ENCODE measurements around the gene SMAGP. TPM values are rescaled to one million over a fixed set of nuclear protein-coding genes. Genes with fewer than 3 reads are reported as not detected.

Gene SMAGP
- total RNA-seq, 6 experiments from 2014 or later: 2.9 to 9.7 (median 5.6) TPM

DNA sequence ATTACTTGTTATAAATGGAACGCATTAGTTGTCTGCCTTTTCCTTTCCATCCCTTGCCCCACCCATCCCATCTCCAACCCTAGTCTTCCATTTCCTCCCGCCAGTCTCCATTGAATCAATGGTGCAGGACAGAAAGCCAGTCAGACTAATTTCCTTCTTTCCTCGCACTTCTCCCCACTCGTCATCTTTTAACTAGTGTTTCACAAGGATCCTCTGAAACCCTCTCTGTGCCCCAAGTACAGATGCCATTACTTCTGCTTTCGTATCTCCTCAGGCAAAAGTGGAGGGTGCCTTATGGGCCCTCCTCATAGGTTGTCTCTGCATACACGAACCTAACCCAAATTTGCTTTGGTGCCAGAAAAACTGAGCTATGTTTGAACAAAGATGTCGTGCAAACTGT is 27.3 kb downstream of the SMAGP start:
- Histone ChIP-seq H3K9me3 (no peaks in the 10 kb centered on the region), H3K4me1 (peaks cover 0 to 22% (median 6%) of the 10 kb centered on the region in 4 donors), H3K4me3 (no peak overlapping the region), H3K27ac (no peak overlapping the region), H3K27me3 (no peaks in the 10 kb centered on the region), H3K36me3 (peaks cover 0 to 44% (median 19%) of the 10 kb centered on the region in 4 donors)
- 56% methylated on average over 7 of the region's 7 CpGs for WGBS (ENCODE audit: insufficient coverage, low coverage, low lambda C conversion rate, missing lambda C conversion rate)
- DNase-seq (no peak), ATAC-seq (no peak)
- TF ChIP-seq POLR2A (IDR thresholded peaks at IDR 0.05): no peak
- no peak for TF ChIP-seq CTCF (IDR thresholded peaks at IDR 0.05)
- intact Hi-C loops (cut with DNase I): loop anchor here in 1 of 2 donors (10.0 kb wide), 1 partner anchor 188 kb away; no protein-coding TSS in a partner anchor

- ATAC-seq (no peak), DNase-seq (no peak)
- Histone ChIP-seq H3K4me3 (no peak overlapping the region), H3K36me3 (peaks cover 0 to 44% (median 19%) of the 10 kb centered on the region in 4 donors), H3K9me3 (no peaks in the 10 kb centered on the region), H3K4me1 (peaks cover 0 to 20% (median 6%) of the 10 kb centered on the region in 4 donors), H3K27ac (no peak overlapping the region), H3K27me3 (no peaks in the 10 kb centered on the region)
- WGBS (ENCODE audit: insufficient coverage, low coverage, low lambda C conversion rate, missing lambda C conversion rate): 67% methylated on average over 7 of the region's 7 CpGs
- intact Hi-C loops (cut with DNase I): loop anchor here in 1 of 2 donors (10.0 kb wide), 1 partner anchor 187 kb away; no protein-coding TSS in a partner anchor
- TF ChIP-seq POLR2A (IDR thresholded peaks at IDR 0.05) (no peak), CTCF (IDR thresholded peaks at IDR 0.05) (no peak)
Measured at GRCh38 chr12:51242120-51242519, 28.1 kb downstream of the SMAGP start.

GRCh38 chr12:51240971-51241370 is 29.2 kb downstream of the SMAGP start:
- no peak overlapping the region for H3K27ac ChIP-seq
- no peaks in the 10 kb centered on the region for H3K9me3 ChIP-seq
- intact Hi-C loops (cut with DNase I): loop anchor here in 1 of 2 donors (10.0 kb wide), 1 partner anchor 186 kb away; no protein-coding TSS in a partner anchor
- H3K4me3 ChIP-seq: no peak overlapping the region
- TF ChIP-seq CTCF (IDR thresholded peaks at IDR 0.05): no peak
- no peak for TF ChIP-seq POLR2A (IDR thresholded peaks at IDR 0.05)
- peaks cover 0 to 14% (median 6%) of the 10 kb centered on the region in 4 donors for H3K4me1 ChIP-seq
- H3K27me3 ChIP-seq: no peaks in the 10 kb centered on the region
- DNase-seq (no peak), ATAC-seq (no peak)
- peaks cover 0 to 44% (median 19%) of the 10 kb centered on the region in 4 donors for H3K36me3 ChIP-seq
- 82% methylated on average over 2 of the region's 2 CpGs for WGBS (ENCODE audit: insufficient coverage, low coverage, low lambda C conversion rate, missing lambda C conversion rate)

DNA sequence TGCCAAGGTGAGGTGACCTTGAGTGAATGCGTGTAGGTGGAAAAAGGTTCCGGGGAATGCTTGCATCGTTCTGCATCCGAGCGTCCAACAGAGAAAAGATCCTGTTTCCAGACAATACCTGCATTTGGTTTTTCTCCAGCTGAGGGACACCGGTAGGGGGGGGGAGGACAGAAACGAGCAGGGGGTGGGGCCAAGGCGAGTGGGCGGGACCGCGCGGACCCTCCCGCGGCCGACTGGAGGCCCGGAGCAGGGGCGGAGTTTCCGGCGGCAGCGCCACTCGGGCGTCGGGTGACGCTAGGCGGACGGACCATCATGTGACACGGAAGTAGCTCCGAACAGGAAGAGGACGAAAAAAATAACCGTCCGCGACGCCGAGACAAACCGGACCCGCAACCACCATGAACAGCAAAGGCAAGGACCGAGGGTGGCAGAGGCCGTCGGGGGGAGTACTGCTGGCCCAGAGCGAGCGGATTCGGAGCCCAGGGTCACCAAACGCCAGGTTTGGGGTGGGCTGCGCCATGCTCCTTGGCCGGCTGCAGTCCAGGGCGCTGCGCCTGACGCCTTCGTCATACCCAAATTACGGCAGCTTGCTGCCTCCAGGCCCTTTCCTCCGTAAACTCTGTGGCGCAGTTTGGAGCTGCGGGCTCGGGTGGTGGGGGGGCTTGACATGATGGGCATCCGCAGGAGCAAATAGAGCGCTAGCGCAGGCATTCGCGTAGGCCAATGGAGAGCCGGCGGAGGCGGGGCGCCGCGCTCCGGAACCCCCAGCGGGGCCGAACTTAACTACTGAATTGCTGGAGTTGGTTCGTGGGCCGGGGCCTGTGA is 31.5 kb downstream of the SMAGP start, which contains the start of gene DAZAP2:
DAZAP2 (plus strand) TSS at position 317 of the 825 bp plus-strand sequence; CDS start at position 399, 82 bp downstream.
- WGBS (ENCODE audit: insufficient coverage, low coverage, low lambda C conversion rate, missing lambda C conversion rate): 0% methylated on average over 31 of the region's 70 CpGs
- peak; percentile 98 to 99 (median 98) for DNase-seq
- ATAC-seq: peak; percentile 96 to 99 (median 96)
- Histone ChIP-seq H3K27ac (peak within 1 kb of the TSS; percentile 99 to 100 (median 100)), H3K9me3 (no peaks in the 10 kb centered on the region), H3K36me3 (peaks cover 0 to 36% (median 17%) of the 10 kb centered on the region in 4 donors), H3K4me3 (peak within 1 kb of the TSS; percentile 80 to 100 (median 100)), H3K27me3 (no peaks in the 10 kb centered on the region), H3K4me1 (peaks cover 0 to 14% (median 6%) of the 10 kb centered on the region in 4 donors)
- TF ChIP-seq CTCF (IDR thresholded peaks at IDR 0.05) (peak in 2 of 4 donors; percentile 5 to 23), POLR2A (IDR thresholded peaks at IDR 0.05) (peak; percentile 92)
- intact Hi-C loops (cut with DNase I): no loop called here

All from right lobe of liver (tissue), 6 donors.